Stimulated activated CD8-positive, alpha-beta memory T cell treated with anti-CD3 and anti-CD28 coated beads, Interleukin-15, amount 100 ng/mL, for 48 hours (primary cell): ENCODE measurements around the gene NUDCD3.
"Not testable (repeated sequence)": the region's sequence is repeated elsewhere in the genome, so short reads cannot be mapped to it uniquely, and the experiment has no call there.

ENCODE experiments used
- DNase-seq, 2 donors: peaks; one replicate each; pipeline ENCODE4 v3.0.0-alpha.2; 2020; ENCODE audit warnings: low read depth in 2 of 2

Gene NUDCD3

GRCh38 chr7:44448922-44449583 lies 41.4 kb downstream of the NUDCD3 start:
- DNase-seq = no peak

- DNase-seq = no peak
Observed at GRCh38 chr7:44447874-44448425, 42.5 kb downstream of the NUDCD3 start.

GRCh38 chr7:44445986-44446671 lies 44.3 kb downstream of the NUDCD3 start:
- no peak for DNase-seq

GRCh38 chr7:44441079-44441478 lies 49.4 kb downstream of the NUDCD3 start:
- no peak for DNase-seq

GRCh38 chr7:44440577-44441078 lies 49.8 kb downstream of the NUDCD3 start:
- no peak for DNase-seq

GRCh38 chr7:44439926-44440325 lies 50.5 kb downstream of the NUDCD3 start:
- DNase-seq = no peak

GRCh38 chr7:44438816-44439215 lies 51.6 kb downstream of the NUDCD3 start:
- no peak for DNase-seq

GRCh38 chr7:44434201-44434600 lies 56.3 kb downstream of the NUDCD3 start:
- no peak for DNase-seq

GRCh38 chr7:44433255-44434022 lies 57.0 kb downstream of the NUDCD3 start:
- no peak for DNase-seq

- DNase-seq = no peak
Observed at GRCh38 chr7:44432381-44432977, 58.0 kb downstream of the NUDCD3 start.

- no peak for DNase-seq
Observed at GRCh38 chr7:44431091-44431608, 59.3 kb downstream of the NUDCD3 start.

GRCh38 chr7:44430054-44430453 lies 60.4 kb downstream of the NUDCD3 start:
- no peak for DNase-seq

GRCh38 chr7:44424762-44425161 lies 65.7 kb downstream of the NUDCD3 start:
- not testable (repeated sequence) for DNase-seq

GRCh38 chr7:44416941-44417340 lies 73.5 kb downstream of the NUDCD3 start:
- no peak for DNase-seq

- DNase-seq = no peak
Observed at GRCh38 chr7:44415510-44415909, 74.9 kb downstream of the NUDCD3 start.

GRCh38 chr7:44415047-44415446 lies 75.4 kb downstream of the NUDCD3 start:
- no peak for DNase-seq

- no peak for DNase-seq
Observed at GRCh38 chr7:44411306-44411705, 79.2 kb downstream of the NUDCD3 start.

GRCh38 chr7:44408596-44408995 lies 81.9 kb downstream of the NUDCD3 start:
- DNase-seq = no peak

GRCh38 chr7:44403775-44404174 lies 86.7 kb downstream of the NUDCD3 start:
- no peak for DNase-seq

GRCh38 chr7:44403176-44403759 lies 87.2 kb downstream of the NUDCD3 start:
- DNase-seq = no peak

- DNase-seq = no peak
Observed at GRCh38 chr7:44402401-44403060, 87.9 kb downstream of the NUDCD3 start.
